ENCODE data around the gene LGALS3BP.

GRCh38 chr17:79006046-79006445, 26.3 kb upstream of the LGALS3BP start:
- TF ChIP-seq POLR2A (IDR thresholded peaks at IDR 0.05) = no peak
- TF ChIP-seq CTCF (IDR thresholded peaks at IDR 0.05) = no peak

Measured in body of pancreas (tissue), 4 donors.